HCT116 (cell line): Measurements from ENCODE around the gene RWDD1.

ENCODE experiments used
- CBX3 ChIP-seq: IDR thresholded peaks from 2 replicates; pipeline ENCODE4 v1.6.1; 2012; ENCODE audit warnings: low read depth
- EGR1 ChIP-seq: IDR thresholded peaks from 2 replicates; pipeline ENCODE4 v1.6.1; 2012; ENCODE audit warnings: low read depth
- ELF1 ChIP-seq: IDR thresholded peaks from 2 replicates; pipeline ENCODE4 v1.6.1; 2012; ENCODE audit warnings: low read depth, borderline replicate concordance
- EZH2phosphoT487 ChIP-seq: fragments of 200-600 bp; IDR thresholded peaks from 2 replicates; pipeline ENCODE4 v1.6.1; 2018; ENCODE audit warnings: antibody characterized with exemption, borderline replicate concordance
- POLR2A ChIP-seq: IDR thresholded peaks from 2 replicates; pipeline ENCODE4 v1.7.0; 2011; ENCODE audit warnings: borderline replicate concordance; ENCODE audit not compliant: insufficient read depth, insufficient read length; ENCODE audit errors: extremely low read depth
- POLR2AphosphoS5 ChIP-seq: IDR thresholded peaks from 2 replicates; pipeline ENCODE4 v1.6.1; 2011; ENCODE audit warnings: mild to moderate bottlenecking, low read depth, low read length, moderate library complexity
- SIN3A ChIP-seq: IDR thresholded peaks from 2 replicates; pipeline ENCODE4 v1.6.1; 2012; ENCODE audit warnings: low read depth
- SRF ChIP-seq: IDR thresholded peaks from 2 replicates; pipeline ENCODE4 v1.6.1; 2012; ENCODE audit warnings: low read depth
- TCF7L2 ChIP-seq: IDR thresholded peaks from 2 replicates; pipeline ENCODE4 v1.7.0; 2011; ENCODE audit warnings: borderline replicate concordance, inconsistent platforms; ENCODE audit not compliant: insufficient read depth, insufficient read length; ENCODE audit errors: extremely low read depth
- YY1 ChIP-seq: IDR thresholded peaks from 2 replicates; pipeline ENCODE4 v1.6.1; 2011; ENCODE audit warnings: low read length, low read depth, moderate library complexity, mild to moderate bottlenecking; ENCODE audit not compliant: insufficient replicate concordance; ENCODE audit errors: extremely low read depth
- ZNF274 ChIP-seq: fragments of 200-500 bp; sonication (Bioruptor generic); IDR thresholded peaks from 2 replicates; pipeline ENCODE4 v1.6.1; 2014; ENCODE audit warnings: mild to moderate bottlenecking, low read depth, low read length, inconsistent platforms
- TF ChIP-seq, protein P1 (sequence below), 3 experiments: fragments of 200-600 bp in 1 of 3; sonication (generic) in 1 of 3; IDR thresholded peaks in 2 of 3; conservative IDR thresholded peaks in 1 of 3; 2 replicates each; pipeline ENCODE4 v1.5.1; 2012 to 2017; ENCODE audit warnings: low read depth in 2 of 3, low read length in 2 of 3, antibody characterized with exemption in 1 of 3, borderline replicate concordance in 1 of 3, control low read depth in 1 of 3, mild to moderate bottlenecking in 1 of 3, mixed read lengths in 1 of 3, mixed run types in 1 of 3, moderate library complexity in 1 of 3; ENCODE audit not compliant: insufficient read depth in 1 of 3
- TF ChIP-seq, protein P2 (sequence below): IDR thresholded peaks from 2 replicates; pipeline ENCODE4 v1.6.1; 2012; ENCODE audit warnings: low read depth

DNA sequence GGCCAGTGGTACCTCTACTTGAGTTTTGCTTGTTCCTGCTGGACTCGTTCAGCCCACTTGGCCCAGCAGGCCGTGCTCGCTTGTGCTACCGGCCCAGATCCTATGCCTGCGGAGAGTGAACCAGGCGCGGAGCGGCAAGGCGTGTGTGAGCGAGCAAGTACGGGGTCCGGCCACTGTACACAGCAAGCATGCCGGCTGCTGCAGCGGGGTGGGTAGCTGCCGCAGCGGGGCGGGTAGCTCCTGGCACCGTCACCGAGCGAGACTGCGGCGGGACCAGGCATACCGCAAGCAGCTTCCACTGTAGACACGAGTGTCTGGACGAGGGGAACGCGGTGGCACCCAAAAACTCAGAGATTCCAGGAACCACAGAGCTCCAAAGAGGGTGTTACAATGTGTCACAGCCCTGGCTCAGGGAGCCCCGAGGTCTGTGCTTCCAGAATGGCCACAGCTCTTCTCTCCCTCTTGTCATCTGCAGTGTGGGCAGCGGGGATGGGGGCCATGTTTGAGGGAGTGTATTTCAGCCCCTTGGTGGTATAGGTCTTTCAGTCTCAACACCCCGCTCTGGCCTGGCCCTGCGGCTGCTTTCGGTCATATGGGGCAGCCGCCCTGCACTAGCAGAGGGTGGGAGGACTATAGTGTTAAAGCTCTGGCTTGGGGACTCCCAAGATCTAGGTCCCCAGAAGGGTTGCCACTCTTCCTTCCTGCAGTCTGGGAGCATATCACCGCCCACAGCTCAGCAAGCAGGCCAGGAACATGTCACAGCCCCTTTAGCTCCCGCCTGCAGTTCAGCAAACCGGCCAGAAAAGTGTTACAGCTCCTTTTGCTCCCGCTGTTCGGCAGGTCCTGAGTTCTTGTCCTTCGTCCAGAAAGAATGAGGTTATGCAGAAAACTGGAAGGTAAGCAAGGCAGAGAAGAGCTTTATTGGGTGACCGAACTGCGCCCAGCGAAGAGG is 6.1 kb upstream of the RWDD1 start:
- TF ChIP-seq, protein P1, sequence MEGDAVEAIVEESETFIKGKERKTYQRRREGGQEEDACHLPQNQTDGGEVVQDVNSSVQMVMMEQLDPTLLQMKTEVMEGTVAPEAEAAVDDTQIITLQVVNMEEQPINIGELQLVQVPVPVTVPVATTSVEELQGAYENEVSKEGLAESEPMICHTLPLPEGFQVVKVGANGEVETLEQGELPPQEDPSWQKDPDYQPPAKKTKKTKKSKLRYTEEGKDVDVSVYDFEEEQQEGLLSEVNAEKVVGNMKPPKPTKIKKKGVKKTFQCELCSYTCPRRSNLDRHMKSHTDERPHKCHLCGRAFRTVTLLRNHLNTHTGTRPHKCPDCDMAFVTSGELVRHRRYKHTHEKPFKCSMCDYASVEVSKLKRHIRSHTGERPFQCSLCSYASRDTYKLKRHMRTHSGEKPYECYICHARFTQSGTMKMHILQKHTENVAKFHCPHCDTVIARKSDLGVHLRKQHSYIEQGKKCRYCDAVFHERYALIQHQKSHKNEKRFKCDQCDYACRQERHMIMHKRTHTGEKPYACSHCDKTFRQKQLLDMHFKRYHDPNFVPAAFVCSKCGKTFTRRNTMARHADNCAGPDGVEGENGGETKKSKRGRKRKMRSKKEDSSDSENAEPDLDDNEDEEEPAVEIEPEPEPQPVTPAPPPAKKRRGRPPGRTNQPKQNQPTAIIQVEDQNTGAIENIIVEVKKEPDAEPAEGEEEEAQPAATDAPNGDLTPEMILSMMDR (IDR thresholded peaks at IDR 0.05 in 2 of 3, conservative IDR thresholded peaks at IDR 0.05 in 1 of 3; ENCODE audit: borderline replicate concordance in 1 of 3, insufficient read depth in 1 of 3, low read depth in 2 of 3, low read length in 2 of 3) = no peak
- TF ChIP-seq ELF1 = no peak
- TF ChIP-seq SRF = no peak
- TF ChIP-seq POLR2A = no peak
- no peak for TF ChIP-seq EZH2phosphoT487
- TF ChIP-seq EGR1 = no peak
- no peak for TF ChIP-seq CBX3
- TF ChIP-seq POLR2AphosphoS5 = no peak
- TF ChIP-seq, protein P2, sequence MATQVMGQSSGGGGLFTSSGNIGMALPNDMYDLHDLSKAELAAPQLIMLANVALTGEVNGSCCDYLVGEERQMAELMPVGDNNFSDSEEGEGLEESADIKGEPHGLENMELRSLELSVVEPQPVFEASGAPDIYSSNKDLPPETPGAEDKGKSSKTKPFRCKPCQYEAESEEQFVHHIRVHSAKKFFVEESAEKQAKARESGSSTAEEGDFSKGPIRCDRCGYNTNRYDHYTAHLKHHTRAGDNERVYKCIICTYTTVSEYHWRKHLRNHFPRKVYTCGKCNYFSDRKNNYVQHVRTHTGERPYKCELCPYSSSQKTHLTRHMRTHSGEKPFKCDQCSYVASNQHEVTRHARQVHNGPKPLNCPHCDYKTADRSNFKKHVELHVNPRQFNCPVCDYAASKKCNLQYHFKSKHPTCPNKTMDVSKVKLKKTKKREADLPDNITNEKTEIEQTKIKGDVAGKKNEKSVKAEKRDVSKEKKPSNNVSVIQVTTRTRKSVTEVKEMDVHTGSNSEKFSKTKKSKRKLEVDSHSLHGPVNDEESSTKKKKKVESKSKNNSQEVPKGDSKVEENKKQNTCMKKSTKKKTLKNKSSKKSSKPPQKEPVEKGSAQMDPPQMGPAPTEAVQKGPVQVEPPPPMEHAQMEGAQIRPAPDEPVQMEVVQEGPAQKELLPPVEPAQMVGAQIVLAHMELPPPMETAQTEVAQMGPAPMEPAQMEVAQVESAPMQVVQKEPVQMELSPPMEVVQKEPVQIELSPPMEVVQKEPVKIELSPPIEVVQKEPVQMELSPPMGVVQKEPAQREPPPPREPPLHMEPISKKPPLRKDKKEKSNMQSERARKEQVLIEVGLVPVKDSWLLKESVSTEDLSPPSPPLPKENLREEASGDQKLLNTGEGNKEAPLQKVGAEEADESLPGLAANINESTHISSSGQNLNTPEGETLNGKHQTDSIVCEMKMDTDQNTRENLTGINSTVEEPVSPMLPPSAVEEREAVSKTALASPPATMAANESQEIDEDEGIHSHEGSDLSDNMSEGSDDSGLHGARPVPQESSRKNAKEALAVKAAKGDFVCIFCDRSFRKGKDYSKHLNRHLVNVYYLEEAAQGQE = no peak
- no peak for TF ChIP-seq ZNF274
- TF ChIP-seq YY1 = no peak
- no peak for TF ChIP-seq TCF7L2
- no peak for TF ChIP-seq SIN3A
